ENCODE results near the gene RGMA.

Gene RGMA, protein sequence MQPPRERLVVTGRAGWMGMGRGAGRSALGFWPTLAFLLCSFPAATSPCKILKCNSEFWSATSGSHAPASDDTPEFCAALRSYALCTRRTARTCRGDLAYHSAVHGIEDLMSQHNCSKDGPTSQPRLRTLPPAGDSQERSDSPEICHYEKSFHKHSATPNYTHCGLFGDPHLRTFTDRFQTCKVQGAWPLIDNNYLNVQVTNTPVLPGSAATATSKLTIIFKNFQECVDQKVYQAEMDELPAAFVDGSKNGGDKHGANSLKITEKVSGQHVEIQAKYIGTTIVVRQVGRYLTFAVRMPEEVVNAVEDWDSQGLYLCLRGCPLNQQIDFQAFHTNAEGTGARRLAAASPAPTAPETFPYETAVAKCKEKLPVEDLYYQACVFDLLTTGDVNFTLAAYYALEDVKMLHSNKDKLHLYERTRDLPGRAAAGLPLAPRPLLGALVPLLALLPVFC

DNA sequence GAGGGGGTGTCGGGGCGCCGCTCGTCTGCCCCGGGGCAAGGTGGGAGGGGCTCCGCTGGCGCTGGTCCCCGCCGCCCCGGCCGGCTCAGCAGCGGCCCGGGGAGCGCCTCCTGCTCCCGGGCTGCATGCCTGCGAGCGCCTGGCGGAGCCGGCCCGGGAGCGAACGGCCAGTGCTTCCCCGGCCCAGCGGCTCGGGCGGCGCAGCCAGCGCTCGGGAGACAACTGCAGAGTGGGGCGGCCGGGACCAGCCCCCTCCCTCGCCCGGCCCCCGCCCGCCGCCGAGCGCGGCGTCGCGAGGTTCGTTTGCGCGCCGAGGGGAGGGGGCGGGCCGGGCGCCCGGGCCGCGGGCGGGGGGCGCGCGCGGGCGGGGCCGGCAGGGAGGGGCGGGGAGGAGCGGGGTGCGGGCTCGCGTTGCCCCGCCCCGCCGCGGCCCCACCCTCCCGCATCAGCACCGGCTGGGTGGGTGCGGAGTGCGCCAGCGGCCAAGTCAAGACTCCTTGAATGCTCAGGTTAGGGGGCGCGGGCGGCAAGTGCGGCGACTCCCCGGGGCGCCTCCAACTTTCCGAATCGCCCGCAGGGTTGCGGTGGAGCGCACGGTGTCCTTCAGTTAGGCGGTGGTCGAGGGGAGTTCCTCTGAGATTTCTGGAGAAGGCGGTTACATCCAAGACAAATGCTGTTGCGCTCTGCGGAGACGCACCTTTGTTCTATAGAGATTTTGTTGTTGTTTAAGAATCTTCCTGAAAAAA lies at the start of gene RGMA:
RGMA (minus strand) TSS at position 231 of the 746 bp plus-strand sequence. CDS start 279 bp downstream, outside the sequence.
- TF ChIP-seq, protein P1, sequence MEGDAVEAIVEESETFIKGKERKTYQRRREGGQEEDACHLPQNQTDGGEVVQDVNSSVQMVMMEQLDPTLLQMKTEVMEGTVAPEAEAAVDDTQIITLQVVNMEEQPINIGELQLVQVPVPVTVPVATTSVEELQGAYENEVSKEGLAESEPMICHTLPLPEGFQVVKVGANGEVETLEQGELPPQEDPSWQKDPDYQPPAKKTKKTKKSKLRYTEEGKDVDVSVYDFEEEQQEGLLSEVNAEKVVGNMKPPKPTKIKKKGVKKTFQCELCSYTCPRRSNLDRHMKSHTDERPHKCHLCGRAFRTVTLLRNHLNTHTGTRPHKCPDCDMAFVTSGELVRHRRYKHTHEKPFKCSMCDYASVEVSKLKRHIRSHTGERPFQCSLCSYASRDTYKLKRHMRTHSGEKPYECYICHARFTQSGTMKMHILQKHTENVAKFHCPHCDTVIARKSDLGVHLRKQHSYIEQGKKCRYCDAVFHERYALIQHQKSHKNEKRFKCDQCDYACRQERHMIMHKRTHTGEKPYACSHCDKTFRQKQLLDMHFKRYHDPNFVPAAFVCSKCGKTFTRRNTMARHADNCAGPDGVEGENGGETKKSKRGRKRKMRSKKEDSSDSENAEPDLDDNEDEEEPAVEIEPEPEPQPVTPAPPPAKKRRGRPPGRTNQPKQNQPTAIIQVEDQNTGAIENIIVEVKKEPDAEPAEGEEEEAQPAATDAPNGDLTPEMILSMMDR (IDR thresholded peaks at IDR 0.05; ENCODE audit: control insufficient read depth, insufficient read depth, low read depth, low read length, missing control alignments), result no peak
- no peak within 1 kb of the TSS for H3K4me3 ChIP-seq (ENCODE audit: control insufficient read depth, low read depth, low read length)
- DNase-seq (ENCODE audit: low read depth), result no peak

DNA sequence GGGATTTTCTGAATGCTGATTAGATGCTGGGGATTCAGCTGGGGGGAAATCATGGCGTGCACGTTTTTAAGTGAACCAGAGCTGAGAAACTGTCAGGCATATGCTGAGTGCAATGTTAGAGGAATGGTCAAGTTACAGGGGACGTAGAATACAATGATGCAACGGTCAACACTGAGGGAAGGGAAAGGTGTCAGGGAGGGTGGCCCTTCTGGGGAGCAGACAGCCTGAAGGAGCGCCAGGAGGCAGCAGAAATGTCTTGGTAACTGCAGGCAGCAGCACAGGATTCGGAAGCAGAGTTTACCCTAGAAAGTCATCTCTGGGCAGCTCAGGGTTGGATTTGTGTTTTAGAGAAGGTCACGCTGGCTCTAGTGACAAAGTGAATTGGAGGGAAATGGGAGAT lies 47.6 kb upstream of the RGMA start:
- no peak for DNase-seq (ENCODE audit: low read depth)
- TF ChIP-seq, protein P1 (IDR thresholded peaks at IDR 0.05; ENCODE audit: control insufficient read depth, insufficient read depth, low read depth, low read length, missing control alignments), result no peak
- no peak overlapping the region for H3K4me3 ChIP-seq (ENCODE audit: control insufficient read depth, low read depth, low read length)

DNA sequence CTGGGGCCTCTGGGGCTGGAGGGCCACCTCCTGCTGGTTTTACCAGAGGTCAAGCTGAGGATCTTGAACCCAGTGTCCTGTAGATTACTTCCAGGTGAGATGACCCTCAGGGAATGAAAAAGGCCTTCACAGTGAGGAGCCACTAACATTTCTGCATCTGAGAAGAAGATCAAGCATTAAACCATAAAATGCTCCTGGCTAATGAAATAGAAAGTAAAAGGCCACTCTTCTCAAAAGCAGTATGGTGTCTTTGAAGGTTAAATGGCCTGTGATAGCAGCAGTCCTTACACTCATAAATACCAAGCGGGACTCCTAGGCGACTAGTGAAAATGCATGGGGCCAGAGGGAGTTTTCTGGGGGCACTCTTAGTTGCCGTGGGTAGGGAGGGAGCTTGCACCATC lies 47.0 kb upstream of the RGMA start:
- DNase-seq (ENCODE audit: low read depth), result no peak
- TF ChIP-seq, protein P1 (IDR thresholded peaks at IDR 0.05; ENCODE audit: control insufficient read depth, insufficient read depth, low read depth, low read length, missing control alignments), result no peak

DNA sequence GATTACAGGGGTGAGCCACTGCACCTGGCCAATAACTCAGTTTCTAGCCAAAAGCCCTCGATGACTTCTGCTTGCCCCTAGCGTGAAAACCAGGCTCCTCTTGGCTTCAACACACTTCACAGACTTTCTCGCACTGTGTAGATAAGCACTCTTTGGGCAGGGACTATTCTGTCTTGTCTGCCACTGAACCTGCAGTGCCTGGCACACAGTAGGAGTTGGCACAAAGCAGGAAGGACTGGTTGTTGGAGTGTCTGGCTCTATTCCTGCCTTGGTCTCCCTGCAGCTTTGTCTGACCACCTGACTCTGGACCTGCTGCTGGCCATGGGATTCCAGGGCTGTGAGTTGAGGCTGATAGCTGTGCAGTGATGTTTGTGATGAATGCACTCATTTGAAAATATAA lies 46.4 kb upstream of the RGMA start:
- TF ChIP-seq, protein P1 (IDR thresholded peaks at IDR 0.05; ENCODE audit: control insufficient read depth, insufficient read depth, low read depth, low read length, missing control alignments), result no peak
- H3K4me3 ChIP-seq (ENCODE audit: control insufficient read depth, low read depth, low read length), result no peak overlapping the region
- no peak for DNase-seq (ENCODE audit: low read depth)

More for the DNA sequence above, 47.0 kb upstream of the RGMA start:
- H3K4me3 ChIP-seq (ENCODE audit: control insufficient read depth, low read depth, low read length), result no peak overlapping the region

DNA sequence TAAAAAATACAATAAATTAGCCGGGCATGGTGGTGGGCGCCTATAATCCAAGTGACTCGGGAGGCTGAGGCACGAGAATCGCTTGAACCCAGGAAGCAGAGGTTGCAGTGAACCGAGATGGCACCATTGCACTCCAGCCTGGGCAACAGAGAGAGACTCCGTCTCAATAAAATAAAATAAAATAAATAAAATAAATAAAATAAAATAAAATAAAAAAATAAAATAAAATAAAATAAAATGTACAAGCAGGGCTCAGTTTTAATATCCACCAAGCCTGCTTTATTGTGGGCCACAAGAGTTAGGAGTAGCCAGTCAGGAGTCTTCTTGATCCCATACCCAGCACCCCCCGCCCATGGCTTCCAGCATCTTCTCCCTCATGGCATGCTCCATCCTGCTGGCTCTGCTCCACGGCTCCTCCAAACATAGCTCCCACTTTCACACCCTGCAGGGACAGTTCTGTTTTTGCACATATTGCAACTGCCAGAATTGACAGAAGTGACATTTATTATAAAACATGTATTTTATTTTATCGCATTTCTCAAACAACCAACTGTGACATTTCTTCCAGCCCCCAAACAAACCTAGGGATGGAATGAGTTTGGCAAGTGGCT lies 42.6 kb upstream of the RGMA start:
- DNase-seq (ENCODE audit: low read depth), result no peak
- TF ChIP-seq, protein P1 (IDR thresholded peaks at IDR 0.05; ENCODE audit: control insufficient read depth, insufficient read depth, low read depth, low read length, missing control alignments), result no peak
- no peak overlapping the region for H3K4me3 ChIP-seq (ENCODE audit: control insufficient read depth, low read depth, low read length)

DNA sequence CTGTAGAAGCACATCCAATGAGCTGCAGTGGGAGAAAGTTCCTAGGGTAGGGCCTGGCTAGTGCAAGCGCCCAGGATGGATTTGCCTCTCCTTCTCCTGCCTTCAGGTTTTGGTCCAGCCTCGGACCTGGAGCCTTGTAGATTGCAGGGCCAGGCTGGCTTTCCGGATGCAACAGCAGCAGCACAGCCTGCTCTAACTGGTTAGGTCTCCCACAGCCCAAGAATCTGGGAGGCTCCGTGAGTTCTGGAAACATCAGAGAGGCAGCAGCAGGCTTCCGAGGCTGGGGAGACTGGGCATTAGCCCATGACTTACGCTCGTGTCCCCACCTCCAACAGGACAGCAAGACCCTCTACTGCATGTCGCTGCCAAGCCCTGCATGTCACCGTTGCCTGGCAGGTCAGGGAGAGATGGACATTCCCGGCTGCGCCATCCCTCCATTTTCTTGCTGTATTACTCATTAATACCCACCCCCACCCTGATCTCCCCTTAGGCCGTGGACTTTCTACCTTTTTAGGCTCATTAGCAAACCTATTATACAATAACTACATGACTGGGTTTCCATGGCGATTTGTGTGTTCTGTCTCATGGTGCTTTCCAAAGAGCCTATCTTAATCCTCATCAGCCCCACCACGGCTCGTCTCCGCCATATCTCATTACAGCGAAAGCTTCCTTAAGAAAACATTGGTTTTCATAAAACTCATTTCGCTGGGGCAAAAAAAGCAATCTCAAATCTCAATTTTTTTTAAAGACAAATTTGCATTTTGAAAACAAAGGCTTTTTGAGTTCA lies 40.9 kb upstream of the RGMA start:
- TF ChIP-seq, protein P1 (IDR thresholded peaks at IDR 0.05; ENCODE audit: control insufficient read depth, insufficient read depth, low read depth, low read length, missing control alignments), result no peak
- DNase-seq (ENCODE audit: low read depth), result no peak
- H3K4me3 ChIP-seq (ENCODE audit: control insufficient read depth, low read depth, low read length), result no peak overlapping the region

All from AG09309 (cell line).